Measurements from ENCODE around the gene SSR3.

Gene SSR3

DNA sequence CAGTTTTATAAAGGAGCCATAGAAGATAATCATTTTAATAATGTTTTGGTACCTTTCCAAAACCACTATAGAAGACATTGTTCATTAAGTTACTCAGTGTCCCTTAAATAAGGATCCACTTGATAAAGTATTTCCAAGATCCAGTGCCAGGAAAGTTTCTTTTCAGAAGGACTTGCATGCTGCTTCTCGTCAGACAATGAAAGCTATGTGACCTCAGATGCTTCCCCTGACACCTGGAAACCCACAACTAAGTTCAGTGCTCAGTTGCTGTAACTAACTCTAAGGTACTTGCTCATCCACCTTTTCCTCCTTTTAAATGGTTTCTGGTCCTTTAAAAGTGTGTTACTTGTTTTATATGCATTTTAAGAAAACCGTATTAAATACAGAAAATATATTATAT, 7.3 kb downstream of the SSR3 start (continued):
- TF ChIP-seq, protein P1, sequence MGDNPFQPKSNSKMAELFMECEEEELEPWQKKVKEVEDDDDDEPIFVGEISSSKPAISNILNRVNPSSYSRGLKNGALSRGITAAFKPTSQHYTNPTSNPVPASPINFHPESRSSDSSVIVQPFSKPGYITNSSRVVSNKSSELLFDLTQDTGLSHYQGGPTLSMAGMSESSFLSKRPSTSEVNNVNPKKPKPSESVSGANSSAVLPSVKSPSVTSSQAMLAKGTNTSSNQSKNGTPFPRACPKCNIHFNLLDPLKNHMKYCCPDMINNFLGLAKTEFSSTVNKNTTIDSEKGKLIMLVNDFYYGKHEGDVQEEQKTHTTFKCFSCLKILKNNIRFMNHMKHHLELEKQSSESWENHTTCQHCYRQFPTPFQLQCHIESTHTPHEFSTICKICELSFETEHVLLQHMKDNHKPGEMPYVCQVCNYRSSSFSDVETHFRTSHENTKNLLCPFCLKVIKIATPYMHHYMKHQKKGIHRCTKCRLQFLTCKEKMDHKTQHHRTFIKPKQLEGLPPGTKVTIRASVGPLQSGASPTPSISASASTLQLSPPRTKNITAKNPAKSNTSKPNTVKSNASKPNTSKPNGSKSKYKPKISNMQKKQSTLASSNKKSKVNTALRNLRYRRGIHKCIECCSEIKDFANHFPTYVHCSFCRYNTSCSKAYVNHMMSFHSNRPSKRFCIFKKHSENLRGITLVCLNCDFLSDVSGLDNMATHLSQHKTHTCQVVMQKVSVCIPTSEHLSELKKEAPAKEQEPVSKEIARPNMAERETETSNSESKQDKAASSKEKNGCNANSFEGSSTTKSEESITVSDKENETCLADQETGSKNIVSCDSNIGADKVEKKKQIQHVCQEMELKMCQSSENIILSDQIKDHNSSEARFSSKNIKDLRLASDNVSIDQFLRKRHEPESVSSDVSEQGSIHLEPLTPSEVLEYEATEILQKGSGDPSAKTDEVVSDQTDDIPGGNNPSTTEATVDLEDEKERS (tag by site-specific recombination; IDR thresholded peaks at IDR 0.05), result no peak
- TF ChIP-seq ZNF521 (tag by site-specific recombination; IDR thresholded peaks at IDR 0.05) (no peak), ZSCAN30 (tag by site-specific recombination; IDR thresholded peaks at IDR 0.05) (no peak), KLF8 (tag by site-specific recombination; IDR thresholded peaks at IDR 0.05) (no peak), ZNF214 (tag by site-specific recombination; IDR thresholded peaks at IDR 0.05; ENCODE audit: borderline replicate concordance) (no peak), ZNF133 (tag by site-specific recombination; IDR thresholded peaks at IDR 0.05) (no peak), ZNF791 (tag by site-specific recombination; IDR thresholded peaks at IDR 0.05) (no peak)
- TF ChIP-seq, protein P2, sequence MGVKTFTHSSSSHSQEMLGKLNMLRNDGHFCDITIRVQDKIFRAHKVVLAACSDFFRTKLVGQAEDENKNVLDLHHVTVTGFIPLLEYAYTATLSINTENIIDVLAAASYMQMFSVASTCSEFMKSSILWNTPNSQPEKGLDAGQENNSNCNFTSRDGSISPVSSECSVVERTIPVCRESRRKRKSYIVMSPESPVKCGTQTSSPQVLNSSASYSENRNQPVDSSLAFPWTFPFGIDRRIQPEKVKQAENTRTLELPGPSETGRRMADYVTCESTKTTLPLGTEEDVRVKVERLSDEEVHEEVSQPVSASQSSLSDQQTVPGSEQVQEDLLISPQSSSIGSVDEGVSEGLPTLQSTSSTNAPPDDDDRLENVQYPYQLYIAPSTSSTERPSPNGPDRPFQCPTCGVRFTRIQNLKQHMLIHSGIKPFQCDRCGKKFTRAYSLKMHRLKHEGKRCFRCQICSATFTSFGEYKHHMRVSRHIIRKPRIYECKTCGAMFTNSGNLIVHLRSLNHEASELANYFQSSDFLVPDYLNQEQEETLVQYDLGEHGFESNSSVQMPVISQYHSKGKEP (tag by site-specific recombination; IDR thresholded peaks at IDR 0.05), result no peak

DNA sequence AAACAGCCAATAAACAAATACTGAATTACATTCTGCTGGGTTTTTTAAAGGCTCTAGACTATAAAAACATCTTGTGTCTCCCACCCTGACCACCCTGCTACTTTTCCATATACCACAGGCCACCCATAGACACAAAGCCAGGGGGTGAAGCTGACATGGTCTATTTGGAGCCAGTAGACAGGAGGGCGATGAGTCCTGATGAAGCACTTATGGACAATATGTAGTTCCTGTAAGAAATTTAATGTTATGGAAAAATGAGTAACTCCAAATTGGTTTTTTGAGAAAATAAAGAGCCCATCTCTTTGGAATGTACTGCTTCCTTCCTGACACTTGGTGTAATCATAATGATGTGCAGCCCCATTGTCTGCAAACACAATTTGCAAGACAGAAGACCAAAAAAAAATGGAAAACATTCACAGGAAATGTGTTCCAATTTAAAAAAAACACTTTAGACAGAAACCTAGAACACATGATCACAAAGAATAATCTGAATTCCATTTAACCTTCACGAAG, 11.8 kb downstream of the SSR3 start:
- ChIA-PET CTCF (interaction anchor here (0.6 to 2.1 kb wide), 21 partner anchors 11 to 1562 kb away, joined by 3 to 10 read pairs (median 4); partner anchors contain the start of gene SSR3), POLR2A (no interaction called here)
- Histone ChIP-seq H3K4me1 (ENCODE audit: control insufficient read depth, insufficient read depth, low read length) (no peaks in the 10 kb centered on the region), H3K9me3 (ENCODE audit: control insufficient read depth, insufficient read depth, low read depth, low read length) (no peaks in the 10 kb centered on the region), H3K4me3 (ENCODE audit: low read depth, low read length) (no peak overlapping the region), H3K27ac (ENCODE audit: extremely low read depth, low read depth, low read length) (no peak overlapping the region), H3K36me3 (ENCODE audit: control insufficient read depth in 2 of 2, insufficient read depth in 1 of 2, low read length in 2 of 2) (peaks cover 0 to 80% of the 10 kb centered on the region in 2 experiments; a peak in 1 of 3 replicates)
- TF ChIP-seq ZNF341 (tag by site-specific recombination; IDR thresholded peaks at IDR 0.05; ENCODE audit: low read depth) (no peak), ZNF391 (tag by site-specific recombination; IDR thresholded peaks at IDR 0.05; ENCODE audit: borderline replicate concordance, low read depth) (no peak)
- TF ChIP-seq, protein P3, sequence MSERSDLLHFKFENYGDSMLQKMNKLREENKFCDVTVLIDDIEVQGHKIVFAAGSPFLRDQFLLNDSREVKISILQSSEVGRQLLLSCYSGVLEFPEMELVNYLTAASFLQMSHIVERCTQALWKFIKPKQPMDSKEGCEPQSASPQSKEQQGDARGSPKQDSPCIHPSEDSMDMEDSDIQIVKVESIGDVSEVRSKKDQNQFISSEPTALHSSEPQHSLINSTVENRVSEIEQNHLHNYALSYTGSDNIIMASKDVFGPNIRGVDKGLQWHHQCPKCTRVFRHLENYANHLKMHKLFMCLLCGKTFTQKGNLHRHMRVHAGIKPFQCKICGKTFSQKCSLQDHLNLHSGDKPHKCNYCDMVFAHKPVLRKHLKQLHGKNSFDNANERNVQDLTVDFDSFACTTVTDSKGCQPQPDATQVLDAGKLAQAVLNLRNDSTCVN (tag by site-specific recombination; optimal IDR thresholded peaks at IDR 0.05), result no peak

DNA sequence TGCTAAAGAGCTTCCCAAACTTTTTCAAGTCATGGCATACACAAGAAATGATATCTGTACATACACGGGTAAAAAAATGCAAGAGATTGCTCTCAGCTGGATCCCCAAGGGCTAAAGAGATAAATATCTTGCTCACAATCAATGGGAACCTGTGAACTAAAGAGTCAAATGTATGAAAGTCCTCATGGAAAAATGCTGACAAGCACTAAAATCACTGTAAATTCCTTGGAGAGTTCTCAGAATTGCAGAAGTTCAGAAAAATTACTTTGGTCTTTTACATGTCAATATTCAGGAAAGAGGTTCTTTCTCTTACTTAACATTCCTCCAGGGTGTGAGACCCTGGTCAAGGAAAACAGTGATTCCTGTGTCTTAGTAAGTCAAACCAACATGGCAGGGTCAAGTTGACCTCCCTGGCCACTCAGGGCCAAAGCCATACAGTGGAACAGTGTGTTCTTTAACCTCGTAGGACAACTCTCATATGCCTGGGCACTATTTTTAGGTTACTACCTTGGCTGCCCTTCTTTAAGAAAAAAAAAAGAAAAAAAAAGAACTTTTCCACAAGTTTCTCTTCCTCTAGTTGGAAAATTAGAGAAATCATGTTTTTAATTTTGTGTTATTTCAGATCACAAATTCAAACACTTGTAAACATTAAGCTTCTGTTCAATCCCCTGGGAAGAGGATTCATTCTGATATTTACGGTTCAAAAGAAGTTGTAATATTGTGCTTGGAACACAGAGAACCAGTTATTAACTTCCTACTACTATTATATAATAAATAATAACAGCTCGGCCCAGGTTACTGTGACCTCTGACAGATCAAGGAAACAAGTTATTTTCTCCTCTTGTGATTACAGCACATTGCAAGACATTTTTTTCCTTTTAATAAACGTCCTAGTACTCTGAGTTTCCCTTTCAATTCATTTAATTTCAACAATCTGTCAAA, 12.5 kb downstream of the SSR3 start:
- H3K27ac ChIP-seq (ENCODE audit: extremely low read depth, low read depth, low read length), result no peak overlapping the region
- H3K9me3 ChIP-seq (ENCODE audit: control insufficient read depth, insufficient read depth, low read depth, low read length), result no peaks in the 10 kb centered on the region
- H3K4me1 ChIP-seq (ENCODE audit: control insufficient read depth, insufficient read depth, low read length), result no peaks in the 10 kb centered on the region
- ChIA-PET CTCF (interaction anchor here (0.6 to 1.1 kb wide), 15 partner anchors 15 to 1563 kb away, joined by 3 to 10 read pairs (median 4); no protein-coding TSS in a partner anchor), POLR2A (no interaction called here)
- H3K4me3 ChIP-seq (ENCODE audit: low read depth, low read length), result no peak overlapping the region
- H3K36me3 ChIP-seq (ENCODE audit: control insufficient read depth in 2 of 2, insufficient read depth in 1 of 2, low read length in 2 of 2), result peaks cover 0 to 73% of the 10 kb centered on the region in 2 experiments; a peak in 1 of 3 replicates
- TF ChIP-seq ZNF140 (tag by site-specific recombination; IDR thresholded peaks at IDR 0.05) (no peak), ZBTB1 (tag by site-specific recombination; IDR thresholded peaks at IDR 0.05) (no peak), ZNF600 (tag by site-specific recombination; IDR thresholded peaks at IDR 0.05) (no peak), ZNF791 (tag by site-specific recombination; IDR thresholded peaks at IDR 0.05) (no peak), ZNF585B (tag by site-specific recombination; IDR thresholded peaks at IDR 0.05) (no peak), ZBTB17 (tag by site-specific recombination; IDR thresholded peaks at IDR 0.05) (no peak)
- TF ChIP-seq, protein P4, sequence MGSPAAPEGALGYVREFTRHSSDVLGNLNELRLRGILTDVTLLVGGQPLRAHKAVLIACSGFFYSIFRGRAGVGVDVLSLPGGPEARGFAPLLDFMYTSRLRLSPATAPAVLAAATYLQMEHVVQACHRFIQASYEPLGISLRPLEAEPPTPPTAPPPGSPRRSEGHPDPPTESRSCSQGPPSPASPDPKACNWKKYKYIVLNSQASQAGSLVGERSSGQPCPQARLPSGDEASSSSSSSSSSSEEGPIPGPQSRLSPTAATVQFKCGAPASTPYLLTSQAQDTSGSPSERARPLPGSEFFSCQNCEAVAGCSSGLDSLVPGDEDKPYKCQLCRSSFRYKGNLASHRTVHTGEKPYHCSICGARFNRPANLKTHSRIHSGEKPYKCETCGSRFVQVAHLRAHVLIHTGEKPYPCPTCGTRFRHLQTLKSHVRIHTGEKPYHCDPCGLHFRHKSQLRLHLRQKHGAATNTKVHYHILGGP (tag by site-specific recombination; IDR thresholded peaks at IDR 0.05), result no peak
- TF ChIP-seq, protein P2 (tag by site-specific recombination; IDR thresholded peaks at IDR 0.05), result no peak
- TF ChIP-seq, protein P5, sequence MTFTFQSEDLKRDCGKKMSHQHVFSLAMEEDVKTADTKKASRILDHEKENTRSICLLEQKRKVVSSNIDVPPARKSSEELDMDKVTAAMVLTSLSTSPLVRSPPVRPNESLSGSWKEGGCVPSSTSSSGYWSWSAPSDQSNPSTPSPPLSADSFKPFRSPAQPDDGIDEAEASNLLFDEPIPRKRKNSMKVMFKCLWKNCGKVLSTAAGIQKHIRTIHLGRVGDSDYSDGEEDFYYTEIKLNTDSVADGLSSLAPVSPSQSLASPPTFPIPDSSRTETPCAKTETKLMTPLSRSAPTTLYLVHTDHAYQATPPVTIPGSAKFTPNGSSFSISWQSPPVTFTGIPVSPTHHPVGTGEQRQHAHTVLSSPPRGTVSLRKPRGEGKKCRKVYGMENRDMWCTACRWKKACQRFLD (tag by site-specific recombination; IDR thresholded peaks at IDR 0.05), result no peak
